ENCODE data around the gene LANCL1.
A peak's percentile ranks its signal among the peaks of the same experiment; 100 is the strongest.

LANCL1 gene, protein sequence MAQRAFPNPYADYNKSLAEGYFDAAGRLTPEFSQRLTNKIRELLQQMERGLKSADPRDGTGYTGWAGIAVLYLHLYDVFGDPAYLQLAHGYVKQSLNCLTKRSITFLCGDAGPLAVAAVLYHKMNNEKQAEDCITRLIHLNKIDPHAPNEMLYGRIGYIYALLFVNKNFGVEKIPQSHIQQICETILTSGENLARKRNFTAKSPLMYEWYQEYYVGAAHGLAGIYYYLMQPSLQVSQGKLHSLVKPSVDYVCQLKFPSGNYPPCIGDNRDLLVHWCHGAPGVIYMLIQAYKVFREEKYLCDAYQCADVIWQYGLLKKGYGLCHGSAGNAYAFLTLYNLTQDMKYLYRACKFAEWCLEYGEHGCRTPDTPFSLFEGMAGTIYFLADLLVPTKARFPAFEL

DNA sequence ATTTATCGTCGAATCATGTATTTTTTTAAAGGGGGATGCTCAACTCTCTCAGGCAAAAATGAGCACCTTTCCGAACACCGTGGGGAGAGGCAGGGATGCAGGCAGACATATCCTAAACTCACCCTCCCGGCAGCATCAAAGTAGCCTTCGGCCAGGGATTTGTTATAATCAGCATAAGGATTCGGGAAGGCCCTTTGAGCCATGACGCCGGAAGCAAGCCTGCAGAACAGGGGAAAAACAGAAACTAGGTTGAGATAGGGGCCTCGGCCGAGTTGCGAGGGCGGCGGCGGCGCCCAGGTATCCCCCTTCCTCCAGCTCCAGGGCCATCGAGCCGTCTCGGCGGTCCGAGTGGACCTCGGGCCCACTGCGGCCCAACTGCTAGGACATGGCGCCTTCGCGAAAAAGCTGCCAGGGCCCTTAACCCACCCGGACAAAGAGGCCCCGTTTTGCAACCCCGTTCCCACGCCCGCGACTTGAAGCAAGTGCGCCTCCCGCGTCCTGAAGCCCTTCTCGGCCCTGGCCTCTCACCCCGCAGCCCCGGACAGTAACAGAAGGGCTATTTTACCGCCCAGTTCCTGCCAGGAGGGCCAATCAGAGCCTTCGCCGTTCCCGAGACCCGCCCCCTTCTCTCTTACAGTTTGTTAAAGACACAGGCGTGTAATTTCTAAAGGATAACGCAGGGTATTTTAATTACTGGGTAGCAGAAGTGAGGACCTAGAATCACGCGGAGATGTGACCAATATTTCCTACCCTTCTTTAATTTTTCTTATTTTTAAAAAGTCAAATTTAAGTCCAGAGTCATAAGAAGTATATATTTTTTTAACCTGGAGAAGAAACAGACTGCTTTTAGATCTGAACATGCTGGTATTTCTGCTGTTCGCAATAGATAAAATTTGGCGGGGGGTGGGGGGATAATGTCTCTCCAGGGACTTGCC is at the start of gene LANCL1:
TSS of gene LANCL1 (minus strand) at position 566 of the 935 bp plus-strand sequence. CDS start at position 203, 363 bp downstream.
- DNase-seq (ENCODE audit: low read depth) = peak; percentile 46

DNA sequence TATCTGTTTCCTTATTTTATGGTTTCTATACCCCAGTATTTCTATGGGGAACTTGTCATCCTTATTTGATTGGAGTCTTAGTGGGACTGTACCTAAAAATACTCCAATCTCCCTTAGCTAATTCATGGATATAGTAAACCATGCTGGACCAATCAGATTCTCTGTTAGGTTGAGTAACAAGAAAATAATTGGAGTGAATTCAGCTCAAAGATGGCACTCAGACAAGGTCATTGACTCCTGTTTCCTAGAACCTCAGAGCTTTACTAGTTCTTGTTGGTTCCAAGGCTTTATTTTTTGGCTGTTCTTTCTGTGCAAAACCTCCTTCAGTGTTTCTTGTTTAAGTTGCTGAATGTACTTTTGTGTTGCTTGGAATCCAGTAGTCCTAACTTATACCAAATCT is 48.0 kb upstream of the LANCL1 start:
- DNase-seq (ENCODE audit: low read depth) = no peak

DNA sequence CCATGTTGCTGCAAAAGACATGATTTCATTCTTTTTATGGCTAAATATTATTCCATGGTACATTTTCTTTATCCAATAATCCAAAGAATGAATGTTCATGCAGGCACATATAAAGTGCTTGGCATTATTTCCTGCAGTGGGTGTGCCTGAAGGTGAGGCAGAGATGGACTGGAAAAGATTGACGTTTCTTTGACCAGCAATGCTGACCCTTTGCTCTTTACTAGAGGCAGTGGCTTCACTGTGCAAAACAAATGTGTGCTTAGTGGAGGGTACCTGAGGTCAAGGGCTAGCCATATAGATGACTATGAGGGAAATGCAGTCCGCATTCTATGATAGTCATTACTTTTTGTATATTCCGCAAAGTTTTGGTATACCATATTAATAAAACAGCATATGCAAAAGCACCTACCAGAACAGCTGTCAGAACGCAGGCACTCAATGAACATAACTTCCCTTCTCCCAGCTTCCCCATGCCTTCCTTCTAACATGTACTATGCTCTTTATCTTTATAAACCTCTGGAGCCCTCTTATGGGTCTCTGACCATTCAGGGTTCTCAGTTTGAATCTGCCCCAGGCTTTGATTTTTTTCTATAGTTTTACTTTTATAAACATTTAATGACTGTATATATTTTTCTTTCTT is 47.2 kb upstream of the LANCL1 start:
- DNase-seq (ENCODE audit: low read depth) = no peak

DNA sequence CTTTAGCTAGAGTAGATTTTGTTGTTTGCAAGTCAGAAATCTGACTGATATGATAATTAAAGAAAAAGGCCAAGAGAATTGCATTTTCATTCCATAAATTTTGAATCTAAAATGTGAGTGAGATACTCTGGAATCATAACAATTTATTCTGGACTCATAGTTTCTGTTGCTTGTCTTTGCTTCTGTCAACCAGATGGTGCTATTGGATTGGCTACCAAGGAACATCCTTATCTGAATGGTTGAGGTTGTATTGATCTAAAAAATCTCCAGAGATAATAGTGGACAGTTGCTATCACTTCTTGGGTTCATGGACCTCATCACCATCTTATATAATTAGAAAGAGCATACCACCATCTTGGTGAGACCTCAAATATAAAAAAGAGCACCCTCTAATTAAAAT is 45.8 kb upstream of the LANCL1 start:
- no peak for DNase-seq (ENCODE audit: low read depth)

DNA sequence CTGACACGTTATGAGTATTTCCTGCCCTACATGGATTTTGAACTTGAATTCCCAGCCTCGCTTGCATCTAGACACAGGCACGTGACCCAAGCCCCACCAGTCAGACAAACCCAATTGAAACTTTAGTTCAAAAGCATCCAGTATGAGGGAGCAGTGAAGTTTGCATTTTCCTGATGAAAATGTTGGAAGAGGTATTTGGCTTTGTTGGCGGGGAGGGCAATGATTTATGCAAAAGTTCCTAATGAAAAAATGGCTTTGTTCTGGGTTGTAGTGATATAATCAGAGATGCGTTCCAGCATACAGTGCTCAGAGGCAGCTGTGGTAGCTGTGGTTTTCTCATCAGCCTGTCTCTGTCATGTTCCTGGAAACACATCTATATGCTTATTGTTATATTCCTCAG is 43.0 kb upstream of the LANCL1 start:
- DNase-seq (ENCODE audit: low read depth) = no peak

DNA sequence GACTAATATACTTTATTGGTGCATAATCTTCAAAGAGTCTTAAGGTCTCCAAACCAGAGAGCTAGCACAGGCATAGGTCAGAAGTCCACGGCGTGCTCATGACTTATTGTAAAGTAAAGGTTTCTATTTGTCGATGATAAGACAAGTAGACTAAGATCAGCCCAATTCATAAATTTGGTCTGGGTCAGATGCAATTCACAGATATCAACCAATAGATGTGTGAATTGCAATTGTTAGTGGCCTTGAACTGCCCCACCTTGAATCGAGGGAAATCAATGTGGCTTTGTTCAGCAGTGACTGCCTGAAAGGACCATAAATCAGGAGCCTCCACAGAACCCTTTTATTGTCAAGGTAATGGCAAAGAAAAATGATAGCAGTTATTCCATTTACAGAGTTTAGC is 40.7 kb upstream of the LANCL1 start:
- DNase-seq (ENCODE audit: low read depth) = no peak

DNA sequence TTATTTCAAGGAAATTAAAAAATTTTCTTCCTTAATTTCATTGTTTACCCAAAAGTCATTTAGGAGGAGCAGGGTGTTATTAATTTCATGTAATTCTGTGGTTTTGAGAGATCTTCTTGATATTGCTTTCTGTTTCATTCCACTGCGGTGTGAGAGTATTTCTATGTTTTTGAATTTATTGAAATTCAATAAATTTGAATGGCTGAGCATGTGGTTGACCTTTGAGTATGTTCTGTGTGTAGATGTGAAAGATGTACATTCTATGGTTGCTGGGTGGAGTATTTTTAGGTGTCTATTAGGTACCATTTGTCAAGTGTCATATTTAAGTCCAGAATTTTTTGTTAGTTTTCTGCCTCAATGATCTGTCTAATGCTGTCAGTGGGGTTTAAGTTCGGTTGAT is 39.4 kb upstream of the LANCL1 start:
- DNase-seq (ENCODE audit: low read depth) = no peak

DNA sequence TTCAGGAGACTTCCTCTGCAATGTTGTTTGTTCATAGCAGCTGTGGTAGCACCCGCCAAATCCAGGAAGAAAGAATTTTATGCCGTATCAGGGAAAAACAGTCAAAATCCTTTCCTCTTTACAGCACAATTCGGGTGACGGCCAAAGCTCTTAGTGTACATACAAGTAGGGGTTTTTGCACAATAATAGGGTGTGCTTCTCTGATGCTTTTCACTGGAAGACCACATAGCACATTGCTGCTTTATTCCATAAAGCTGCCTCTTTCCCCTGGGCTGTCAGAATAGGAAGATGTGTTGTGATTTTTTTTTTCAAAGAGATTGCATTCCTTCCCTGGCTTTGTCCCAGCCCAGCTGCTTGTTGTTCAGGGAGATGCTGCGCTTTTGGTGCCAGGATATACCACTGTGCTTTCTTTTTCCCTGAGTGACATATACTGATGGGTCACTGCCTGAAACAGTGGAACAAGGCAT is 27.2 kb upstream of the LANCL1 start:
- no peak for DNase-seq (ENCODE audit: low read depth)

DNA sequence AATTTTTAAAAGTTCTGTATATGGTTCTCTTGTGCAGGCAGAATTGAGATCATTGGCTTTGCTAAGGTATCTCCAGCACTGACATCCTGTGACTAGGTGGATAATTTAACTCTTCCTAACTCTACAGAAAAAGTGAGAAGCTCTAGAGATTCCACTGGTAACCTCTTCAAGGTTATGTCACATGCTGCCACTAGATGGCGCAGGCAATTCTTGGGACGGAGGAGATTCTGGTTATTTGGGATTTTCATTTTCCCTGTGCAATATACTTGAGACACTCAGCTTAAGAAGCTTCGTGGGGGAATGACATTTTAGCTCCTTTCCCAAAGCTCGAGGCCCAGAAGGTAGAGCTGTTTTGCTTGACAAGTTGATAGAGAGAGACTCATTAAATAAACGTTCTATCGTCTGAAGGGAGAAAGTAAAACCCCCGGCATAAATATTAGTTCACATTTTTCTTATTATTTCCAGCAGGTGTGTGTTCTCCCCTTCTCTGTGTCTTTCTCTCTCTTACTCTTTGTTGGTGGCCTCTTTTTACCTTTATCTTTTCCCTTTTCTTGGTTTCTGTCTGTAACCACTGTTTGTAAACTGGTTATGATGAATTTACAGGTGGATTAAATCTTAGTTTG is 26.6 kb upstream of the LANCL1 start:
- DNase-seq (ENCODE audit: low read depth) = no peak

DNA sequence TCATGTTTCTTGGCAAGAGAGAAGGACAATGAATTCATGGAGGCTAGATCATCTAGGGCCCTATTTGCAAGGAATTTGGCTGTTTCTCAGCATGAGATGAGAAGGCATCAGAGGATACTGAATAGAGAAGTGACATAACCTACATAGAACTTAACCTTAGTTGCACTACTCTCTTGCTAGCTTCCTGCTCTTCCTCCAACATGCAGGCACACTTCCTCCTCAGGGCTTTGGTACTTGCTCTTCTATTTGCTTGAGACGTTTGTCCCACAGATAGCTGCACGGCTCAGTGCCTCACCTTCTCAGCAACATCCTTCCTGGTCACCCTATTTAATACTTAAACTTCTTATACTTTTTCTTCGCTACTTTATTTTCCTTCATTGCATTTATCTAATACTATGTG is 20.0 kb upstream of the LANCL1 start:
- DNase-seq (ENCODE audit: low read depth) = no peak

DNA sequence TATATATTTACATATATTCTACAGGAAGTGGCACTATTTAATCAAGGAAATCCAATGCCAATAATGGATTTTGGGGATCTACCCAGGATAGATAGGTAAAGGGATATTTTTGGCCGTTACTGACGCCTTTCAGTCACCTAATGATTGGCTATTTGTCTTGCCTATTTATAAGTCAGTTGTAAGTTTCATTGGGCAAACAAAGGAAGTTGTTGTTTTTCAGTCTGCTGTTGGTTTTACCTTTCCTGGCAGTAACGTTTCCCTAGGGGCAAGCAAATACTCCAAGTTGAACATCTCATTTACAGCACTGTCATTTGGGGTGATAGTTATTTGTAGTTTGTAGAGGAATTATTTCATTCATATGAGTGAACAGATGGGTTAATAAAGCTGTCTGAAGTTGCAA is 17.0 kb upstream of the LANCL1 start:
- no peak for DNase-seq (ENCODE audit: low read depth)

DNA sequence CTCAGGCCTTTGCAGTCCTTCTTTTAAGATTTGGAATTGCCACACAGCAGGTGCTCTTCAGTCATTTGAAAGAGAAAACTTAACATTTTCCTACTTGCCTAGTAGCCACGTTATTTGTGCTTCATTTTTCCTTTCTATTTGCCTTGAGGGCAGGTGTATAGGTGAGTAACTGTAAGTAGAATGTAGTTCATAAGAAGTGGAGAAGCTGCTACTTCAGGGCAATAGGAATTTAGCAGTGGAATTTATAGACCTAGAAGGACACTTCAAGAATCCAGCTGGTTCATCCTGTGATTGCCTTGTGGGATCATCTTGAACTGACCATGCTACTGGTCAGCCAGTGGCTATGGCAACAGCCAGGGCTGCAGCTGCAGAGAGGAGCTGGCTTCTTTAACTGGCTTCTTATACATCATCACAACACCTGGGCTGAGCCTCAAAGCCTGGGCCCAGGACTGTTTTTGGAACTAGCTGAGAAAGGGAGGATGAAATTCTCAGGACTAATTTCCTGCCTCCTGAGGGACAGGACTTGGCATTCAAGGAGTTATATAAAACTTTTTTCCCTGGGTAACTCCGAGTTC is 5.1 kb upstream of the LANCL1 start:
- DNase-seq (ENCODE audit: low read depth) = no peak

DNA sequence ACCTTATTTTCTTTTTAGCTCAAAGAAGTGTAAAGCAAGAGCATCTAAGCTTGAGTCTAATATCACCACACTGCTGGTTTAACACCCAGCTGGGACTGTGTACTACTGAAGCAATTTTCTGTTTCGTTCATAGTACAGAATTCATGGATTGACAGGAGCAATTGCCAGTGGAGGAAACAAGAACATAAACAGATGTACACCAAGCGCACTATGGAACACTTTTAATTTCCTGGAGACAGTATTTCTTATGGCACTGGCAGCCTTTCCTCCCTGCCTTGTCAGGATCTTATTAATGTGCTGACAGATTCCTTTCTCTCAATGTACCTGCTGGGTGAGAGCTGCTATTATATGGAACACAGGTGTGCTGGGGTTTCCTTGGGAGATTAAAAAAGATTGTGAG is 4.2 kb upstream of the LANCL1 start:
- DNase-seq (ENCODE audit: low read depth) = no peak

DNA sequence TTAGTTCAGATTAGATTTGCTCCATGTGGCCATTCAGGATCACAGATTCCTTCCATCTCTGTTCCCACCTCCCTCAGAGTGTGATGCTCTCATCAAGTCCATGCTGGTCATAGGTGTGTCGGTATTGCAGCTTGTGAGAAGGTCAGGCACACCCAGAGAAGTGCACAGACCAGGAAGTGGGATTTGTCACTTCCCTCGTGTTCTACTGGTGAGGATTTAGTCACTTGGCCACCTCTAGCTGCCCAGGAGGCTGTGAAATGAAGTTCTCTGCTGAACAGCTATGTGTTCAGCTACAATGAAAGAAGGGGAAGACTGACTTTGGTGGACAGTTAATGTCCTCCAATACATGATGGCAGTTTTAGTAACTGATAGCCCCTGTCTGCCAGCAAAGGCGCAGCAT is 3.5 kb upstream of the LANCL1 start:
- no peak for DNase-seq (ENCODE audit: low read depth)

DNA sequence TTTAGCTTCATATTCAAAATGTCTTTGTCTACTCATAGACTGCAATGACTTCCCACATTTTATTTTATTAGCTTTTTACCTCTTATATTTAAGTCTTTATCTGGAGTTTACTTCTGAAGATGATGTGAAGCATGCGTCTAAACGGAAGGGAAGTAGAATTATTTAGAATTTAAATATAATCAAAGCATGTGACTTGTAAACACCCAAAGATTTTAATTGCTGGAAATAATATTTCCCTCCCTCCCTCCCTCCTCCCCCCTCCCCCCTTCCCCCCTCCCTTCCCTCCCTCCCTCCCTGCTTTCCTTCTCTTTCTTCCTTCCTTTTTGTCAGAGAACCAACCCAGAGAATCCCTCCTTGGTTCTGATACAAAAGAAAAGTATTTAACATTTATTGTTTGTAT is 2.1 kb upstream of the LANCL1 start:
- DNase-seq (ENCODE audit: low read depth) = no peak

DNA sequence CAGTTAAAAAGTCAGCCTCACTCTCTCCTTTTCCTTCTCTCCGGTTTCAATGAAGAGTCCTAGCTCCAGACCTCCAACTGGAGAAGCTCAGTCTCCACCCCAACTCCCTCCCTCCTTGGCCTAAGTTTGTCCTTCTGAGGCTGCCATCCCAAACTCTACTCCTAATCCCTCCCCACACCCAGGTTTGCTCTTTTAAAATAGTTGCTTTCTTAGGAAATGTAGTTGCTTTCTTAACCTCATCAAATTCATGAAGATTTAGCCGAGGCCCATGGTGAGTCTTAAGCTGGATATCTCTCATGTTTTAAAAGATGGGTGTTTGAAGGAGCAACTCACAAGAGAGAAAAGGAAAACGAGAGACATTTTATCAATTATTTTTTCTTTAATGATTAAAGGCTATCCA is 937 bp upstream of the LANCL1 start:
- peak; percentile 27 for DNase-seq (ENCODE audit: low read depth)

DNA sequence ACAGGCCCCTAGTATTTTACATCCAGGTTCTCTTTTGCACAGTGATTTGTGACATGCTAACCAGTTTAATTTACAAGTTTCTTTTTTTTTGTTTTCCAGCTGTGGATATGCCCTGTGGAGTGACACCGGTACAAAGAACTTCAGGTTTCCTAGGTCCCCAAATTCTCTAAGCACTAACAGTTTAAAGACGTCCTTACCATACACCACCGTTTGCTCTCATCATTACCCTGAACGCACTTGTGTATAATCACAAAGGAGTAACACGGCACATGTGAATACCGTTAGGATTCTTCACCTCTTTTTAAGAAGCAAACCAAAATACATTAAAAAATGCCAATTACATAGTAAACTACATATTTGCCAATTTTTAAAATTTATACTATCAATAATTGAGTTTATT is 853 bp downstream of the LANCL1 start:
- no peak for DNase-seq (ENCODE audit: low read depth)

DNA sequence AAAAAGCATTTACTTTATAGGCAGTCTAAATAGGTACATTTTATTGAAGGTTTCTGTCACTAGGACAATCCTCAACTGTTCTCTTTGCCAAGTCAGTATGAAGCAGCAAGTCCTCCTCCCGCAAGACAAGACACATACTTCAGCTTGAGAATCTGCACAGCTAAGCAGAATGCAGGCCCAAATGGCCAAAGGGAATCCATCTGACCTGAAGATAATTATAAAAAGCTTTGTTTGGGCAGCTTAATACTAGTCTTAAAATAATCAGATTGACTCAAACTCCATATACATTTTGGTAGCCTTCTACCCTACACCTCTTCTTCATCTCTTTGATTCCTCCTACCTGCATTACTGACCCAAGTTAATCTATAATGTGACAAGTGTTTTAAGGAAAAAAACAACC is 1.8 kb downstream of the LANCL1 start:
- no peak for DNase-seq (ENCODE audit: low read depth)

DNA sequence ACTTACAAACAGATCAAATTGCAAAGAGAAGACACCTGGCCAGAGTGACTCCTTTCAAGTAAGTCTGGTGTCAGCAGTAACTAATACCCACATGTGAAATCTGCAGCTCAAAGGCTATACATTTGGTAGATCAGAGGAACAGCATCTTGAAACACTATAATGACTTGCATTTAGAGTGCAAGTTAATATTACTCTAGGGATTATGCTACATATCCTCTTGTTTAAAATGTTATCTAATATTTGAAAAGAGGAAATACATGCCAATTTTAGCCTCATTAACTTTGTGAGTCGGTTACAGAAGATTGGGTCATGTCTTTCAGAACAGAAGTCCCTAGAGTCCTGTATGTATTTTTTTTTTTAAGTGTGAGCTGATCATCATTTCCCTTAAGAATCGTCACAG is 15.2 kb downstream of the LANCL1 start:
- no peak for DNase-seq (ENCODE audit: low read depth)

DNA sequence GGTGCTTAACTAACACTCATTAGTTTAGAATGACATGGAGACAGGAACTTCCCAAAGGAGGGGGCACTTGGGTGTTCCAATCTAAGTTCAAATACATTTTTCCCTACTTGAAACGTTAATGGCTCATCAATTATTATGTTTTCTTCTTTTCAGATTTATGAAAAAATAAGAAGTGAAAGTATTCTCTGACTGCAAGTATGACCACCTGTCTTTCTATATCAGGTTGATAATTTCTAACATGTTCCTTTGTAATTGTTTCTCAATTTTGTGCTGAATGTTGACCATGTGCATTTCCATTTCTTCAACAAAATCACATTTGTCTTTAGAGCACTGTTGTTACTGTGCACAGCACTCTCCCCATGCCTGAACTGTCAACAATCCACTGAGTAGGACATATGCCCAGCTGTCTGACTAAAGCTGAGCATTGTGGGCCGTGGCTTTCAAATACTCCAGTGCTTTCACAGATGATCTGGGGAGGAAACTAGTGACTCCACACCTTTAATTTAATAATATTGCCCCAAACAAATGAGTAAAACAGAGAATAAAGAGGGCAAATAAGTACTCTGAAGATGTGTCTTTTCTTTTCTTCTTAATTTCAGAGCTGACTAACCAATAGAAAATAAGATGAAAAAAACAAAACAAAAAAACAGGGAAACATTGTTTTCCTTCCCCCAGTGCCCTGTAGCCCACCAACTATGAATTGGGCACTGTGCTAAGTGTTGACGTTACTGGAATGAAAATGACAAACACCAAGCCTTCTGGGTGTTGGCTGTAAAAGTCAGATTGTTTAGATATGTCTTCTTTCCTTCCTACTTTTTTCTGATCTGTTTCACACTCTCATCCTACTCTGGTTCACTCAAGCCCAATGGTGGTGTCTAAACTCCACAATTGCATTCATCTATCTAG is 16.0 kb downstream of the LANCL1 start:
- DNase-seq (ENCODE audit: low read depth) = no peak

DNA sequence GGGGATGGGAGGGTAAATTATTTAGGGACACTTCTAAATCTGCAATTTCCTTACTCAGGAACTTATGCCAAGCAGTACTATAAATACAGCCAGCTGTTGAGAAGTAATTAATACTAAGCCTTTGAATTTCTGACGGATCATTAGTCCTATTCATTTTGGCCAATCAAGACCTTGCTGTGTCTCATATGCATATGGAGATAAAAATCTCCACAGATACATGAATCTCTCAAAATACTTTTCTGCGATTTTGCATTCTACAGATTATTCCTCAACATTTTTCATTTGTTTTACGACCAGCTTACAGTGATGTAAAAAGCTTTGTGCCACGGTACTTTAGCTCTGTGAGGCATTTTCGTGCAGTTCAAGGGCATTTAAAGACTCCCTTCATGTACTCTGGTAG is 16.7 kb downstream of the LANCL1 start:
- DNase-seq (ENCODE audit: low read depth) = no peak

All from HS-27A (cell line).